NOMO-1 (cell line): ENCODE data around the gene TOGARAM1.

Source experiments
- DNase-seq, 2 experiments: peaks; one replicate each; lab custom pipeline; 2025; ENCODE audit not compliant: unreplicated experiment in 2 of 2; lab: John Stamatoyannopoulos, UW

TOGARAM1 gene

DNA sequence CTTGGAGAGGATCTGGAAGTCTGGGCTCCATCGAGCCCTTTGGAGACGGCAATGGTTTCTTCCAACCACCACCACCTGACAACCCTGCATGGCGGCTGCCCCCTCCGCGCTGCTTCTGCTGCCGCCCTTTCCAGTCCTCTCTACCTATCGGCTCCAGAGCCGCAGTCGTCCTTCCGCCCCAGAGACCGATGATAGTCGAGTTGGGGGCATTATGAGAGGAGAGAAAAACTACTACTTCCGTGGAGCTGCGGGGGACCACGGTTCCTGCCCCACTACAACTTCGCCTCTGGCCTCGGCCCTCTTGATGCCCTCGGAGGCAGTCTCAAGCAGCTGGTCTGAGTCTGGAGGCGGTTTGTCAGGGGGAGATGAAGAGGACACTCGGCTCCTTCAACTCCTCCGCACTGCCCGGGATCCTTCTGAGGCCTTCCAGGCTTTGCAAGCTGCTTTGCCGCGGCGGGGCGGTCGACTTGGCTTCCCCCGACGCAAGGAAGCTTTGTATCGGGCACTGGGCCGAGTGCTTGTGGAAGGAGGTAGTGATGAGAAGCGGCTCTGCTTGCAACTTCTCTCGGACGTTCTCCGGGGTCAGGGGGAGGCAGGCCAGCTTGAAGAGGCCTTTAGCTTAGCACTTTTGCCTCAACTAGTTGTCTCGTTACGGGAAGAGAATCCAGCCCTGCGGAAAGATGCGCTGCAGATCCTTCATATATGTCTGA is 499 bp downstream of the TOGARAM1 start:
- DNase-seq: peak; percentile 12 to 49

DNA sequence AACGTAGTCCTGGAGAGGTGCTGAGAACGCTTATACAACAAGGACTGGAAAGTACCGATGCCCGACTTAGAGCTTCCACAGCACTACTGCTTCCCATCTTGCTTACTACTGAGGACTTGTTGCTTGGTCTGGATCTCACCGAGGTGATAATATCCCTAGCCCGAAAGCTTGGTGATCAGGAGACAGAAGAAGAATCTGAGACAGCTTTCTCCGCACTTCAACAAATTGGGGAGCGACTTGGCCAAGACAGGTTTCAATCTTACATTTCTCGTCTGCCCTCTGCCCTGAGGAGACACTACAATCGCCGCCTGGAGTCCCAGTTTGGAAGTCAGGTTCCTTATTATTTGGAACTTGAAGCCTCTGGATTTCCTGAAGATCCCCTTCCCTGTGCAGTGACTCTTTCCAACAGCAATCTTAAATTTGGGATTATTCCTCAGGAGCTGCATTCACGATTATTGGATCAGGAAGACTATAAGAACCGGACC is 1.1 kb downstream of the TOGARAM1 start:
- peak in 1 of 2 experiments; percentile 23 for DNase-seq

DNA sequence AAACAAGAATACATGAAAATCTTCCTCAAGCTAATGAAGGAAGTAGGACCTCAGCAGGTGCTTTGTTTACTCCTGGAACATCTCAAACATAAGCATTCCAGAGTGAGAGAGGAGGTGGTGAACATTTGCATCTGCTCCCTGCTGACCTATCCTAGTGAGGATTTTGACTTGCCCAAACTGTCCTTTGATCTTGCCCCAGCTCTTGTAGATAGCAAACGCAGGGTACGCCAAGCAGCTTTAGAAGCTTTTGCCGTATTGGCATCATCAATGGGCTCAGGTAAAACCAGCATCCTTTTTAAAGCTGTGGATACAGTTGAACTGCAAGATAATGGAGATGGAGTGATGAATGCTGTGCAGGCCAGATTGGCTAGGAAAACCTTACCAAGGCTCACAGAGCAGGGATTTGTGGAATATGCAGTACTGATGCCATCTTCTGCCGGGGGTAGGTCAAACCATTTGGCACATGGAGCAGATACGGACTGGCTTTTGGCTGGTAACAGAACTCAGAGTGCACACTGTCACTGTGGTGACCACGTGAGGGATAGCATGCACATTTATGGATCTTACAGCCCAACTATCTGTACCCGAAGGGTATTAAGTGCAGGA is 1.9 kb downstream of the TOGARAM1 start:
- no peak for DNase-seq

DNA sequence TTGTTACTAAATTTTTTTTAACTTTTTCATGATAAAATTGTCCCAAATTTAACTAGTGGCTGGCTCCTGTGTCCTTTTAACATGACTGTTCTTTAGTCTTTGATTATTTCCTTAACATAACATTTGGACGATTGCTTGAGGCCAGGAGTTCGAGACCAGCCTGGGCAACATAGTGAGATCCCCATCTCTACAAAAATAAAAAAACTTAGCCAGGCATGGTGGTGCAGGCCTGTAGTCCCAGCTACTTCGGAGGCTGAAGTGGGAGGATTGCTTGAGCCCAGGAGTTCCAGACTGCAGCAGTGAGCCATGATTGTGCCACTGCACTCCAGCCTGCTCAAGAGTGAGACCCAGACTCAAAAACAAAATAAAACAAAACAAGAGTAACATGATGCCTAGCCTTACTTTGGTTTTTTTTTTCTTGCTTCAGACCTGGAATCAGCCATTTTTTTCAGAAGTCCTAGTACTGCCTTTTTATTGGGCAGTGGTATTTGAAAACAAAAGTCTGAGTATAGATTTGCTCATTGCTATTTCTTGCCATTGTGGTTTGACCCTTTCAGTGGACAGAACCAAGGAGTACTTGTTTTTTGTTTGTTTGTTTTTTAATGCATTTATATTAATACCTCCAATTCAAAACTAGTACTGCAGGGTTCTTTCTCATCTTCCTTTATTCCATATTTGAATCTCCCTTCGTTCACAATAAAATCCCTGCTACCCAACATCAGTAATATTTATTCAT is 4.8 kb downstream of the TOGARAM1 start:
- DNase-seq: no peak

DNA sequence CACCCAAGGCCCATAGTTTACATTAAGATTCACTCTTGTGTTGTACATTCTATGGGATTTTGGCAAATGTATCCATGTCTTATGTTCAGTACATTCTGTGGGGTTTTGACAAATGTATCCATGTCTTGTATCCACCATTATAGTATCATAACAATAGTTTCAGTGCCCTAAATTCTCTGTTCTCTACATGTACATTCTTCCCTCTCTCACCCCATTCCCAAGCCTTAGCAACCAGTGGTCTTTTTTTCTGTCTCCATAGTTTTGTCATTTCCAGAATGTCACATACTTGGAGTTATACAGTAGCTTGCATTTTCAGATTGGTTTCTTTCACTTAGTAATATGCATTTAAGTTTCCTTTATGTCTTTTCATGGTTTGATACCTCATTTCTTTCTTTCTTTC is 6.7 kb downstream of the TOGARAM1 start:
- DNase-seq: no peak

DNA sequence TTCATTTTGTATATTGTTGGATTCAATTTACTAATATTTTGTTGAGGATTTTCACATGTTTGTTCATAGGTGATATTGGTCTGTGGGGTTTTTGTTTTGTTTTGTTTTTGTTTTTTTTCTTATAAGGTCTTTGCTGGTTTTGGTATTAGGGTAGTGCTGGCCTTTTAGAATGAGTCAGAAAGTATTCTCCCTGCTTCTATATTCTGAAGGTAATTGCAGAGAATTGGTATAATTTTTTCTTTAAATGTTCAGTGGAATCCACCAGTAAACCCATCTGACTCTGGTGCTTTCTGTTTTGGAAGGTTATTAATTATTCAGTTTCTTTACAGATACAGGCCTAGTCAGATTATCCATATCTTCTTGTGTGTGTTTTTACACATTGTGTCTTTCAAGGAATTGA is 8.9 kb downstream of the TOGARAM1 start:
- no peak for DNase-seq

DNA sequence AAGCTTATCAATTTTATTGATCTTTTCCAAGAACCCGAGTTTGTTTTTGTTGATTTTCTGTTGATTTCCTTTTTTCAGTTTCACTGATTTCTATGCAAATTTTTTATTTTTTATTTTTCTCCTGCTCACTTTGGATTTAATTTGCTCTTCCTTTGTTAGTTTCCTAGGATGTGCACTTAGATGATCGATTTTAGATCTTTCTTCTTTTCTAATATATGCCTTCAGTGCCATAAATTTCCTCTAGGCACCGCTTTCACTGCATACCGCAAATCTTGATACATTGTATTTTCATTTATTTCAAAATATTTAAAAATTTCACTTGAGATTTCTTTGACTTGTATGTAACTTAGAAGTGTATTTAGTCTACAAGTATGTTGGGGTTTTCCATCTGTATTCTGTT is 9.5 kb downstream of the TOGARAM1 start:
- DNase-seq: no peak

DNA sequence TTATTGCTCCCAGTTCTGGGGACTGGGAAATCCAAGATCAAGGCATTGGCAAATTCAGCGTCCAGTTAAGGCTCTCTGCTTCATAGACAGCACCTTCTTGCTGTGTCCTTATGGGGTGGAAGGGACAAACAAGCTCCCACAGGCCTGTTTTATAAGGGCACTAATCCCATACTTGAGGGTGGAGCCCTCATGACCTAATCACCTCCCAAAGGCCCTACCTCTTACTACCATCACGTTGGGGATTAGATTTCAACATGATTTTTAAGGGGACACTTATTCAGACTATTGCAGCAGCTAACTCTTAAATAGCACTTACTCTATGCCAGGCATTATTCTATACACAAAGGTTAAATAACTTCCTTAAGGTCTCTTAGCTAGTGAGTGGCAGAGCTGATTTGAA is 17.3 kb downstream of the TOGARAM1 start:
- DNase-seq: no peak

DNA sequence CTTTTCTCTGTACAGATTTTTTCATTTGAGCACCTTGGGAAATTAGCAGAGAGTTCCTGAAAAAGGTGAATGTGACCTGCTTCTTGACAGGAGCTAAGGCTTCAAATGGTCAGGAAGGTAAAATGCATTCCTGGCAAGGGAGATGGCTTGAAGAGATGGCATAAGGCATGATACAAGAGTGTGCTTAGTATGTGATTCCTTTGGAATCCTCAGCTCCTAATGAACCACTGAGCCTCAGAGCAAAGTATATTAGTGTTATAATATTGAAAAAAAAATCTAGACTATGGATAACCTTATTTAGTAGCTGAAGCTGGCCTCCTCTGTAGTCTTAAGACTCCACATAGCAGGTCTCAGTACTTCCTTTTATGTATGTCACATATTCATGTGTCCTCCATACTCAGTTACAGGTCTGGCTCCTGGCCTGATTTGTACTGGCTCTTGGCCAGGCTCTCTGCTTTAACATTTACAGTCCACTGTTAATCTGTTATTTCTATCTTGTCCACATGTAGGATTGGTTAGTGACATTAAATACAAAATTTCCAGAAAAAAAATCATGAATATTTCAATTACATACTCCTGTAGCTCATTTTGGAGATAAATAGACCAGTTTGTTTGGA is 17.9 kb downstream of the TOGARAM1 start:
- no peak for DNase-seq

DNA sequence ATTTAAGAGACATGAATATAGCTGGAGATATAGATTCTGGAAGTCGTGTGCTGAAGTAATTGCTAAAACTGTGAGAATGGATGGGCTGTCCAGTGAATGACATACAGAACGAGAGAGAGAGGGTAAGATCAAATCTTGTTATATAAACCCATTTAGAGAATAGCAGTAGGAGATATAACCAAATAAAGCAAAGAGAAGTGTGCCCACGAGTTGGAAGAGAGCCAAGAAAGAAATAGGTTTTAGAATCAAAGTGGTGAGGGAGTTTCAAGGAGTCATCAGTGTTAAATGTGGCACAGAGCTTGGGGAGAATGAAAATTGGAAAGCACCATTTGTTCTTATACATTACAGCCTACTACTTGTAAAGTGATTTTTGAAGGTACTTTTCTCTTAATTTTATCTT is 19.2 kb downstream of the TOGARAM1 start:
- DNase-seq: no peak

DNA sequence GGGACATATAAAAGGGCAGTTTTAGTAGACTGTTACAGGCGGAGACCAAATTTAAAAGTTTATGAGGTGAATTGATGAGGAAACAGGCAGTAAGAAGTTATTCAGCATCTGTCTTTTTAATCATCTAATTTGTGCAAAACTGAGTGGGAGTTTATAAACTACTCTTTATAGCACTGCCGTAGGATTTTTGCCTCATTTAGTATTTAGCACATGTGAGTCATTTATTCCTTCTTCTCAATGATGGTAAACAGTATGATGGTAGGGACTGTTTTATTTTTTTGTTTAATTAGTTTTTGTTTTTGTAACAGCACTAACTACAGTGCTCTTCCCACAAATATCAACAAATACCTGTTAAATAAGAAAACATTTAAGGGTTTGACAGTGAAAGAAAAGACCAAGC is 20.6 kb downstream of the TOGARAM1 start:
- DNase-seq: no peak

DNA sequence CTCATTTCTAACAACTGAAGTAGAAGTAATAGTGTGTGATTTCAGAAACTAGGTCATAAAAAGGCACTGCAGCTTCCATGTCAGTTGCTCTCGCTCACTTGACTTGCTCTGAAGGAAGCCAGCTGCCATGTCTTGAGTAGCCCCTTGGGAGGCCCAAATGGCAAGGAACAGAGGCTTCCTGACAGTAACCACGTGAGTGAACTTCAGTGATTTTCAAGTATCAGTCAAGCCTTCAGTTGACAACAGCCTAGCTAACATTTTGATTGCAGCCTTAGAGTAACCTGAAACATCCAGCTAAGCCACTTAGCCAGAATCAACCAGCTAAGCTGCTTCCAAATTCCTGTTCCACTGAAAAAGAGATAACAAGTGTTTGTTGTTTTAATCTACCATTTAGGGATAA is 26.7 kb downstream of the TOGARAM1 start:
- no peak for DNase-seq

DNA sequence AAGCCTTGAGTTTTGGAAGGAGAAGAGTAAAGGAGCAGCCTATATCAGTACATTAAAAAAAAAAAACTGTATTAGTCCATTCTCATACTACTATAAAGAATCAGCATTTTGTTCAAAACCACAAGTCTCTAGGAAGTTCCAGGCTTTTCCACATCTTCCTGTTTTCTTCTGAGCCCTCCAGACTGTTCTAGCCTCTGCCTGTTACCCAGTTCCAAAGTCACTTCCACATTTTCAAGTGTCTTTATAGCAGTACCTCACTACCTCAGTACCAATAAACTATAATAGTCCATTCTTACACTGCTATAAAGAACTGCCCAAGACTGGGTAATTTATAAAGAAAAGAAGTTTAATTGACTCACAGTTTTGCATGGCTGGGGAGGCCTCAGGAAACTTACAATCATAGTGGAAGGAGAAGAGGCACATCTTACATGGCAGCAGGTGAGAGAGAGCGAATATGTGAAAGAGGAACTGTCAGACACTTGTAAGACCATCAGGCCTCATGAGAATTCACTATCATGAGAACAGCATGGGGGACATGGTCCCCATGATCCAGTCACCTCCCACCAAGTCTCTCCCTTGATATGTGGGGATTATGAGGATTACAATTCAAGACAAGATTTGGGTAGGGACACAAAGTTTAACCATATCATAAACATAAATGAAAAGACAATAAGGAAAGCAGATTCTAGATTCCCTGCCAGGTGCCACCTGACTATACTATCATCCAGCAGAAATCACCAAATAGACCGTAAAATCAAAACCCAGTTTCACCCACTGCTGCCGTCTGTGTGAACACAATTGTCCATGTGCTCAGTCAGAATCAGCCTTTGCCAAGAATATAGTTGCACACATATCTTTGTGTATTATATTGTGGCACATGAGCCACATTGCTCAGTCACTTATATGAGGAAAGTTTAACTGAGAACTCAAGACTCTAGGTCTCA is 27.8 kb downstream of the TOGARAM1 start:
- DNase-seq: peak in 1 of 2 experiments; percentile 7

DNA sequence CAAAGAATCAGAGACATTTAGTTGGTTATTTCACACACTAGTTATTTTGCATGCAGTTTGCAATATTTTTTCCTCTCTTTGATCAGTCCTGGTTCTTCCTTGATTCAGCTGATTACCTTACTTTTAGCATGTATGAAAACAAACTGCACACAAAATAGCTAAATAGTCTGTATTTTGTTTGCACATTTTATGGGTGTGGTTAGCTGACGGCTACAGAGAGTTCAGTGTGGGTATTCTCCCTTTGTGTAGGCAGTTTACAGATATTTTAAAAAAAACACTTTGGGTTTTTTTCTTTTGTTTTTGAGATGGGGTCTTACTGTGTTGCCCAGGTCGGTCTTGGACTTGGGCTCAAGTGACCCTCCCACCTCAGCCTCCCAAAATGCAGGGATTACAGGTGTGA is 28.5 kb downstream of the TOGARAM1 start:
- DNase-seq: no peak

DNA sequence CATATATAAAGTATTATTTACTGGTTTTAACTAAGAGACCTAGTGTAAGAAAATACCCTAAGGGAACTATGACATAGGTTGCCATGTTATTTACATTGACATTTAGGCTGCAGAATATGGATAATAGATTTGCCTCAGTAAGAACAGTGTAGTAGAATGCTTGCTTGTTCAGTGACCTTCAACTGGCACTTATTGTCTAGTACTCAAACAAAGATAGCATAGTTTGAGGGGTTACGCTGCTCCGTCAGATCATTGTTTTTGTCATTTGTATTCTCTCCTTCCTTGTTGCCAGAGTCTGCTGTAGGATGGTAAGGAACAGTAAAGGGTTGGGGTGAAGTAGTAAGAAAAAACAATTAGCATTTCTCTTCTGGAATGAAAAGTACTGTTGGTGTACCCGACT is 33.2 kb downstream of the TOGARAM1 start:
- no peak for DNase-seq

DNA sequence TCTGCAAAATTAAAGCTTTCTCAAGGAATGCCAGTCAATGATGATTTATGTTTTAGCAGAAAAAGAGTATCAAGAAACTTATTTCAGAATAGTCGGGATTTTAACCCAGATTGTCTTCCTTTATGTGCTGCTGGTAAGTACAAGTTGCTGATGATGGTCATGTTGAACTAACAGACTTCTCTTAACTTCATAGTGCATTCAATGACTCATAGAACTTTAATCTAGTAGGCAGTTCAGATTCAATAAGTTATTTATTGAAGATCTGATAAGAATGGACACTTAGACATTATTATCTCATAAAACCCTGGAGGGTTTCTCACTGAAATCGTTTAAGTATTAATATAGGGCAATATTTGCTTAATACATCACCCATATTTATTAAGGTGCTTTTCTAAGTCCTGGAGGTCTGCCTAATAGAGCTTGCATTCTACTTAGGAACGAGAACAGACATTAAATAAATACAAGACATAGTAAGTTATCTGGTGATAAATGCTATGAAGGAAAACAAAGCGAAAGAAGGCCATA is 33.8 kb downstream of the TOGARAM1 start:
- no peak for DNase-seq

DNA sequence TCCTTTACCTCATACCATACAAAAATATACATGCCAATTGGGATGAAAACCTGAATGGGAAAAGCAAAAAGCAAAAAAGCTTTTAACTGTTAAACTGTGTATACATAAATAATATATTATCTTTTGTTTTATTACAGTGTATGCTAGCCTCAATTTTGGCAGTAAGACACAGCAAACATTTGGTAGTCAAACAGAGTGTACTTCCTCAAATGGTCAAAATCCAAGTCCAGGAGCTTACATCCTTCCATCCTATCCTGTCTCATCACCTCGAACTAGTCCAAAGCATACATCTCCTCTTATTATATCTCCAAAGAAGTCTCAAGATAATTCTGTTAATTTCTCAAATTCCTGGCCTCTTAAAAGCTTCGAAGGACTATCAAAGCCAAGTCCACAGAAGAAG is 41.9 kb downstream of the TOGARAM1 start:
- no peak for DNase-seq

DNA sequence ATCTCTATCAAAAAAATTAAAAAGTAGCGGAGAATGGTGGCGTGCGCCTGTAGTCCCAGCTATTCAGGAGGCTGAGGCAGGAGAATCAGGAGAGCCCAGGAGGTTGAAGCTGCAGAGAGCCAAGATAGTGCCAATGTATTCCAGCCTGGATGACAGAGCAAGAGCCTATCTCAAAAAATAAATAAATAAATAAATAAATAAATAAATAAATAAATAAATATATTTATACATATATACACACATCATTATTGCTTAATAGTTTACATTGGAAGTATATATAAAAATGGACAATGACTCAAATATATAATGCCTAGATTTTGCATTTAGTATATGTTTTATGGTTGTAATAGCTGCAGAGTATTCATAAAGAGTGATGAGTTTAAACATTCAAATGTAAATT is 53.1 kb downstream of the TOGARAM1 start:
- DNase-seq: no peak

DNA sequence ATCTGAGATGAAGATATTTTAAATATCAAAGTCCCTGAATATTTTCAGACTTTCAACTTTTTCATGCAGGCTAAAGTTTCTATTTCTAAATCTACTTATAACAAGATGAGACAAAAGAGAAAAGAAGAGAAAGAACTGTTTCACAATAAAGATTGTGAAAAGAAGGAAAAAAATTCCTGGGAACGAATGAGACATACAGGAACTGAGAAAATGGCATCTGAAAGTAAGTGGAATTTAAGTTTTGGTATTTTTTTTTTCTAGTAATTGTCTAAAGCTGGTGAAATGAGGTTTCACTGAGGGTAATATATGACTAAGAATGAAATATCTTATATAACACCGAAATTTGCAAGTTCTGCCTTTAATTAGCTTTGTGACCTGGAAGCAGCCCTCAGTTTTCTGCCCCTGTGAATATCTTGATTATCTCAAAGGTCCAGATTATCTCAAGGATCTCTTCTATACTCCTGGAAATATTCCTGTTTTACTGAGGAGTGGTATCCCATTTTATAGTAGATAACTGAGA is 66.2 kb downstream of the TOGARAM1 start:
- no peak for DNase-seq

DNA sequence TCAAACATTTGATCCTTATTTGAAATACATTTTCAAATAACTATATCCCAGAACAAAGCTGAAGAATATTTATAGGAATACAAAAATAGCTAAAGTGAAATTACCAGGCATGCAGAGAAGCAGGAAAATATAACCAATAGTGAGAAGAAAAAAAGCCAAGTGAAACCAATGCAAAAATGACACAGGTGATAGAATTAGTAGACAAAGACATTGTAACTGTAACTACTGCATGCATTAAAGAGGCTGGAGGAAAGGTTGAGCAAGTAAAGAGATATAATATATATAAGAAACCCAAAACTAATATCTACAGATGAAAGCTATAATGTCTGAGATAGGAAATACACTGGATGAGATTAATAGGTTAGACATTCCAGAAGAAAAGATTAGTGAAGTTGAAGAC is 72.7 kb downstream of the TOGARAM1 start:
- DNase-seq: no peak
